Mucosa of rectum (tissue), 2 donors: ENCODE results near the gene CNTNAP5.

Experiments
- H3K27ac ChIP-seq, 2 donors: one replicate each; pipeline ENCODE4 v1.7.0; 2013; ENCODE audit warnings: inconsistent platforms in 2 of 2, low read depth in 2 of 2, low read length in 2 of 2
- H3K27me3 ChIP-seq, 2 donors: one replicate each; pipeline ENCODE4 v1.7.0; 2013; ENCODE audit warnings: low read length in 2 of 2; ENCODE audit not compliant: control insufficient read depth in 2 of 2, insufficient read depth in 2 of 2
- H3K36me3 ChIP-seq, 2 donors: one replicate each; pipeline ENCODE4 v1.7.0; 2013; ENCODE audit warnings: low read length in 2 of 2; ENCODE audit not compliant: control insufficient read depth in 2 of 2, insufficient read depth in 2 of 2
- H3K4me1 ChIP-seq, 2 donors: one replicate each; pipeline ENCODE4 v1.7.0; 2013; ENCODE audit warnings: low read length in 2 of 2, mild to moderate bottlenecking in 1 of 2; ENCODE audit not compliant: control insufficient read depth in 2 of 2, insufficient read depth in 2 of 2
- H3K4me3 ChIP-seq, 2 donors: one replicate each; pipeline ENCODE4 v1.7.0; 2013; ENCODE audit warnings: low read length in 2 of 2
- H3K9ac ChIP-seq, 2 donors: one replicate each; pipeline ENCODE4 v1.7.0; 2013; ENCODE audit warnings: low read length in 2 of 2, low read depth in 1 of 2, mild to moderate bottlenecking in 1 of 2
- H3K9me3 ChIP-seq, 2 donors: one replicate each; pipeline ENCODE4 v1.7.0; 2013; ENCODE audit warnings: low read length in 2 of 2; ENCODE audit not compliant: control insufficient read depth in 2 of 2
- donor health status: healthy.
- donor health status: Normal muscosa, but diverticular disease.

CNTNAP5 gene

DNA sequence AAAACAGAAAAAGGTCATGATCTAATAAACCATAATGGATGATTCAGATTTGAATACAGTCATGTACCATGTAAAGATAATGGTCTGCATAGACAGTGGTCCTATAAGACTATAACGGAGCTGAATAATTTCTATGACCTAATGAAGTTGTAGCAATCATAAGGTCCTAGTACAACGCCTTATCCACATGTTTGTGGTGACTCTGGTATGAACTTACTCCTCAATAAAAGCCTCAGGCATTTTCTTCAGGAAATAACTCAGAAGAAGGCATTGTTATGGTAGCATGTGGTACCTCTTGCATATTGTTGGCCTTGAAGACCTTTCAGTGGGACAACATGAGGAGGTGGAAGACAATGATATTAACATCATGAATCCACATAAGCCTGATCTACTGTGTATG, 883.3 kb downstream of the CNTNAP5 start:
- H3K36me3 ChIP-seq: no peaks in the 10 kb centered on the region
- no peak overlapping the region for H3K27ac ChIP-seq
- H3K27me3 ChIP-seq: no peaks in the 10 kb centered on the region
- H3K4me3 ChIP-seq: no peak overlapping the region
- H3K4me1 ChIP-seq: no peaks in the 10 kb centered on the region
- H3K9me3 ChIP-seq: no peaks in the 10 kb centered on the region
- H3K9ac ChIP-seq: no peak overlapping the region

DNA sequence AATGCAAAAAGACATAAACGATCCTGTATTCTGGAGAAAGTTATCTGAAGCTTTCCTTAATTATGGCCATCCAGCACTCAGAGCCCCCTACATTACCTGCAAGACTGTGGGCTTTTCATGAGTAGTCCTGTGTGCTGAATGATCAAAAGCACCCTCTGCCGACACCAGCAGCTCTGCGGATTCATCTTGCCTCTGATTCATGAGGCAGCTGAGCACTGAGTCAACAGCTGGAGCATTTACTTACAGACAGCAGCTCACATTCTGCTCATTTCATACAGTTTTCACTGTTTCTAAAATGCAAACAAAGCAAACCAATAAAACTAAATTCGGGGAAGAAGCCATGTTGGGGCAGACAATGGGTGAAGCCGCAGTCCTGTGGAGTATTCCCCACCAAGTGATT, 886.5 kb downstream of the CNTNAP5 start:
- no peak overlapping the region for H3K27ac ChIP-seq
- H3K9me3 ChIP-seq: no peaks in the 10 kb centered on the region
- no peaks in the 10 kb centered on the region for H3K27me3 ChIP-seq
- no peak overlapping the region for H3K9ac ChIP-seq
- no peak overlapping the region for H3K4me3 ChIP-seq
- H3K36me3 ChIP-seq: no peaks in the 10 kb centered on the region
- H3K4me1 ChIP-seq: no peaks in the 10 kb centered on the region

DNA sequence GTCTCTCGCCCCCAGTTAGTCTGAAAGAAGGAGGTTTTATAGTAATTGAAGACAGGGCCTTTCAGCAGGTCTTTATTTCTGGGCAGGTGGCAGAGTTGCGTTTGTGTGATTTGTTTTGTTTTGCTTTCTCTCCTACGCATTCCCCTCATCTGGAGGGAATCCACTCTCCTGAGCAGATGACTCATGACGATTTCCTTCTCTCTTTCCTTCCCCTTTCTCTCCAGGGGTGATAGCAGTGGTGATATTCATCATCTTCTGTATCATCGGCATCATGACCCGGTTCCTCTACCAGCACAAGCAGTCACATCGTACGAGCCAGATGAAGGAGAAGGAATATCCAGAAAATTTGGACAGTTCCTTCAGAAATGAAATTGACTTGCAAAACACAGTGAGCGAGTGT, 888.8 kb downstream of the CNTNAP5 start:
- Histone ChIP-seq H3K27me3 (no peaks in the 10 kb centered on the region), H3K4me1 (no peaks in the 10 kb centered on the region), H3K9me3 (no peaks in the 10 kb centered on the region), H3K9ac (no peak overlapping the region), H3K4me3 (no peak overlapping the region), H3K36me3 (no peaks in the 10 kb centered on the region), H3K27ac (no peak overlapping the region)

DNA sequence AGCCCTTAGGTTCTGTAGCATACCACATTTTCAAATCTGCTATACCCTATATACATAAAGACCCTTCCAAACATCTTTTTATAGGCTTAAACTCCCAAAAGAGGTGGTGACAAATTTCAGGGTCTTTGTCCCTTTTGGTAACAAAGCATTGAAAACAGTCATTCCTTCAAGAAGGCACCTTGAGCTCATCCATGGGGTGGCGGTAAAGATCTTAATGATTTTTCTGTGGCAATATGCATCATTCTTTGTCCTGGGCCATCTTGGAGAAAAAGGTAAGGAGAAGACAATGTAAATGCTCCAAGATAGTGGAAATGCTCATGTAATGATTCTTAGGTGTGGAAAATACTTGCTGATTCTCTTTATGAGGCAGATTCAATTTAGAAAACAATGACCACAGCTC, 890.5 kb downstream of the CNTNAP5 start:
- H3K9ac ChIP-seq: no peak overlapping the region
- no peak overlapping the region for H3K4me3 ChIP-seq
- H3K9me3 ChIP-seq: no peaks in the 10 kb centered on the region
- H3K4me1 ChIP-seq: no peaks in the 10 kb centered on the region
- H3K27ac ChIP-seq: no peak overlapping the region
- H3K27me3 ChIP-seq: no peaks in the 10 kb centered on the region
- no peaks in the 10 kb centered on the region for H3K36me3 ChIP-seq

DNA sequence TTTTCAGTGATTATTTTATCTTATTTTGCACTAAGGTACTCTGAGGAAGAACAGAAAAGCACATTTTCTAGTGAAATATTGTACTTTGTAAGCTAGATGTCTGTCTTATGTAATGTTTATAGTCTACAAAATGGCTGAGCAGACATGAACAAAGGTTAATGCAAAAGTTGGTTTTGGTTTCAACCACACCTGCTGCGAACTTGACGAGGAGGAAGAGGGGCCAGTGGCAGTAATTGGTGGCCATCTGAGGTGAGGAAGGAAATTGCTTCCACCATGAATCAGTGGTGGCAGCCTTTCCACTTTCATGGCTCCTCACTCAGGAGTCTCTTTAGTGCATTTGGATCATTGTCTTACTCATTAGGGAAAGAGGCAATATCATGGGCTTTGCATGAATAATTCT, 894.2 kb downstream of the CNTNAP5 start:
- Histone ChIP-seq H3K9me3 (no peaks in the 10 kb centered on the region), H3K36me3 (no peaks in the 10 kb centered on the region), H3K4me1 (no peaks in the 10 kb centered on the region), H3K27me3 (no peaks in the 10 kb centered on the region), H3K4me3 (no peak overlapping the region), H3K27ac (no peak overlapping the region), H3K9ac (no peak overlapping the region)

DNA sequence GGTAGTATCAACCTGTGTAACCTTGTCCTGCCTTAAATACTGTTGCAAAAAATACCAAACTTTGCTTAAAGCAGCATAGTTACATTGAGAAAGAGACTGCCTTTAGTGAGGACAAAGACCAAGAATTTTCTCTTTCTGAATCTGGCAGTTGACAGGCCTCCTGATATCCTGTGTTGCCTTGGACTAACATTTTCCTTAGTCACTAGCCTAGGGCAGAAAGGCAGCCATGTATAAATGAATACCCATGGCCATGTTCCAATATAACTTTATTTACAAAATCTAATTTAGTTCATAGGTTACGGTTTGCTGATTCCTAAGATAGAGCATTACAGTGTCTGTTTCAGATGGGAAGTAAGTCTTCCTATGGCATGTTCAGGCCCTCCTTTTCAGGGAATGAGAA, 895.4 kb downstream of the CNTNAP5 start:
- Histone ChIP-seq H3K9ac (no peak overlapping the region), H3K9me3 (no peaks in the 10 kb centered on the region), H3K36me3 (no peaks in the 10 kb centered on the region), H3K4me1 (no peaks in the 10 kb centered on the region), H3K4me3 (no peak overlapping the region), H3K27ac (no peak overlapping the region), H3K27me3 (no peaks in the 10 kb centered on the region)

DNA sequence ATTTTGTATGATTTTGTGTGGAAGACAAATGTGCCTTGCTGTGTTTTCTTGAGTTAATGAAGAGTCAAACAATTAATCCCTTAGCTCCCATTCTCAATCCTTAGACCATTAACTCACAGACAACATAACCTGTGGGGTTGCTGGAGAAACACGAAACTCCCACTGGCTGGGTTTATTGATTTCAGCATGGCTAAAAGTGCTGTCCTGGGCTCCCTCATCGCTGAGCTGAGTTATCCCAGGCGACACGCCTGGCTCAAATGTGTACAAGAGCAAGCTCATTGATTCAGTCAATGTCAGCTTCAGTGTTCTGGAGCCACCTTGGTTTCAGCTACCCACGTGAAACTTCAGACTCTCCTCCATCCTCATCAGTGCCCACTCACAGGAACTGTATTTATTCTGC, 896.1 kb downstream of the CNTNAP5 start:
- Histone ChIP-seq H3K9me3 (no peaks in the 10 kb centered on the region), H3K27ac (no peak overlapping the region), H3K9ac (no peak overlapping the region), H3K36me3 (no peaks in the 10 kb centered on the region), H3K27me3 (no peaks in the 10 kb centered on the region), H3K4me3 (no peak overlapping the region), H3K4me1 (no peaks in the 10 kb centered on the region)

DNA sequence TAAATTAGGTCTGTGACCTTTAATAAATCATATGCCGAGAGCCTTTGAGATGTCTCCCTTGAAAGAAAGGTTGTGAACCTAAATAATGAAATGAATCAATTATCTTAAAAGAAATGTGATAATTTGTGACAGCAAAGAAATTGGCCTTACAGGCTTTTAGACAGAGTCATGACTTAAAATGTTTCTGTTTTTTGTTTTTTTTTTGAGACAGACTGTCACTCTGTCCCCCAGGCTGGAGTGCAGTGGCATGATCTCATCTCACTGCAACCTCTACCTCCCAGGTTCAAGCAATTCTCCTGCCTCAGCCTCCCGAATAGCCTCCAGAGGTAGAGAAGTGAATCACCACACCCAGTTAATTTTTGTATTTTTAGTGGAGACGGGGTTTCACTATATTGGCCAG, 898.0 kb downstream of the CNTNAP5 start:
- no peak overlapping the region for H3K9ac ChIP-seq
- no peaks in the 10 kb centered on the region for H3K9me3 ChIP-seq
- H3K4me3 ChIP-seq: no peak overlapping the region
- no peaks in the 10 kb centered on the region for H3K4me1 ChIP-seq
- no peaks in the 10 kb centered on the region for H3K27me3 ChIP-seq
- H3K36me3 ChIP-seq: no peaks in the 10 kb centered on the region
- H3K27ac ChIP-seq: no peak overlapping the region

DNA sequence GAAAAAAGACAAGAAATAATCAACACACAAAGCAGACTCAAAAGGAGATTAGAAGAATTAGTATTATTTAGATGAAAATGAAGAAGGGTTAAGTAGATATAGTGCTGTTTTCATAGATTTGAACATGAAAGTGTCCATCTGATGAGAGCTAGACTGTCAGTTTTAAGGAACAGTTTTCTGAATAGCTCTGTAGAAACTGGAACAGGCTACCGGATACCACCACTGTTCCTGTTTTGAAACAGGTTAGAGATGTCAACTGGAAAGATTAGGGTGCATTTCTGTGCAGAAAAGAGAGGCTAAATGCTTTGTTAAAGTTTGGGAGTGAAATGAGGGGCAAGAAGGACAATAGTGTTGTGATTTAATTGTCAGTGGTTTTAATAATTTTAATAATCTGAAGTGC, 908.8 kb downstream of the CNTNAP5 start:
- H3K4me3 ChIP-seq: no peak overlapping the region
- H3K27me3 ChIP-seq: no peaks in the 10 kb centered on the region
- H3K4me1 ChIP-seq: no peaks in the 10 kb centered on the region
- H3K36me3 ChIP-seq: no peaks in the 10 kb centered on the region
- no peak overlapping the region for H3K27ac ChIP-seq
- H3K9ac ChIP-seq: no peak overlapping the region
- H3K9me3 ChIP-seq: no peaks in the 10 kb centered on the region

DNA sequence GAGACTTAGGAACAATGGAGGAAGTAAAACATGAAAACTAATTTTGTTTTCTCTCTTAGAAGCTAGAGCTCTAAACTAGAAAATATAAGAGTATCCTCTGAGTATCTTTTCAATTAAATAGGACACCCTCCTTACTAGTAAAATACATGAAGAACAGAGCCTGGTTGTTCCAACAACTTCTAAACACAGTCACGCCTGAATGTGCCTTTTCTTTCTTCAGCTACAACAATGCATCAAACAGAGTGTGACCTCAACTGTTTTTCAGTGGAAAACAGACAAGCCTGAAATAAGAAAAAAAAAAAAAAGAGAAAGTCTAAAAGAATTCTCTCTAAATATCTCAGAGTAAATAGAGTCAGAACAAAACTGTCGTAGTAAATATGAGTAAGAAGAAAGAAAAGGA, 928.8 kb downstream of the CNTNAP5 start:
- no peak overlapping the region for H3K27ac ChIP-seq
- H3K9ac ChIP-seq: no peak overlapping the region
- H3K27me3 ChIP-seq: no peaks in the 10 kb centered on the region
- H3K36me3 ChIP-seq: no peaks in the 10 kb centered on the region
- H3K9me3 ChIP-seq: no peaks in the 10 kb centered on the region
- H3K4me3 ChIP-seq: no peak overlapping the region
- H3K4me1 ChIP-seq: no peaks in the 10 kb centered on the region

DNA sequence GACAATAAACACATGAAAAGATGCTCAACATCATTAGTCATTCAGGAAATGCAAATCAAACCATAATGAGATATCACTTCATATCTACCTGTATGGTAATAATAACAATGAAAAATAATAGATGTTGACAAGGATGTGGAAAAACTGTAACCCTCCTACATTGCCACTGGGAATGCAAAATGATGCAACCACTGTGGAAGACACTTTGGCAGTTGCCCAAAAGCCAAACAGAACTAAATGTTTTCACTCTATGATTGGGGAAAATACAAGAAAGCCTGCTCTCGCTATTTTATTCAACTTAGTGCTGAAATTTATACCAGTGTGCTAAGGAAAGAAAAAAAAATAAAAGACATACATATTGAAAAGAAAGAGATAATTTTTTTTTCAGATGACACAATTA, 934.5 kb downstream of the CNTNAP5 start:
- Histone ChIP-seq H3K9me3 (no peaks in the 10 kb centered on the region), H3K9ac (no peak overlapping the region), H3K27ac (no peak overlapping the region), H3K4me1 (no peaks in the 10 kb centered on the region), H3K27me3 (no peaks in the 10 kb centered on the region), H3K4me3 (no peak overlapping the region), H3K36me3 (no peaks in the 10 kb centered on the region)
